Measurements from ENCODE around the gene UBAC1.
"Not testable (repeated sequence)": the region's sequence is repeated elsewhere in the genome, so short reads cannot be mapped to it uniquely, and the experiment has no call there.

Gene UBAC1

DNA sequence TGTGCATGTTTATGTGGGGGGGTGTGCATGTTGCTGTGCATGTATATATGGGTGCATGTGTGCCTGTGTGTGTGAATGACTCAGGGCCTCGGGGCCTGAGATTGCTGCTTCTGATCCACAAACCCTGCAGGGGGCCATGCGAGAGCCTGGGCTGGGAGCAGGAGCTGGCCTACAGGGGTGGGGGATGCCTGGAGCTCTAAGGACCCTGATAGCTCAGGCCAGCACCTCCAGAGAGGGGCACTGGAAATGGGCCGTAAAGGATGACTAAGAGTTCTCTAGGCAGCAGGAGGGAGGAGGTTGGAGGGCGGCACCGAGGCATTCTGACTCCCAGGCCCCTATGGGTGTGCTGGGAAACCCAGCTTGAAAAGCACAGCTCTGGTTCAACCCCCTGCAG, 6.9 kb upstream of the UBAC1 start:
- in situ Hi-C loops (cut with MboI; ENCODE audit: low sequenced_read_pairs, unreplicated experiment) = loop anchor here (10.0 kb wide), 1 partner anchor 147 kb away; the partner anchor contains the start of gene TMEM250
- TF ChIP-seq, protein P1, sequence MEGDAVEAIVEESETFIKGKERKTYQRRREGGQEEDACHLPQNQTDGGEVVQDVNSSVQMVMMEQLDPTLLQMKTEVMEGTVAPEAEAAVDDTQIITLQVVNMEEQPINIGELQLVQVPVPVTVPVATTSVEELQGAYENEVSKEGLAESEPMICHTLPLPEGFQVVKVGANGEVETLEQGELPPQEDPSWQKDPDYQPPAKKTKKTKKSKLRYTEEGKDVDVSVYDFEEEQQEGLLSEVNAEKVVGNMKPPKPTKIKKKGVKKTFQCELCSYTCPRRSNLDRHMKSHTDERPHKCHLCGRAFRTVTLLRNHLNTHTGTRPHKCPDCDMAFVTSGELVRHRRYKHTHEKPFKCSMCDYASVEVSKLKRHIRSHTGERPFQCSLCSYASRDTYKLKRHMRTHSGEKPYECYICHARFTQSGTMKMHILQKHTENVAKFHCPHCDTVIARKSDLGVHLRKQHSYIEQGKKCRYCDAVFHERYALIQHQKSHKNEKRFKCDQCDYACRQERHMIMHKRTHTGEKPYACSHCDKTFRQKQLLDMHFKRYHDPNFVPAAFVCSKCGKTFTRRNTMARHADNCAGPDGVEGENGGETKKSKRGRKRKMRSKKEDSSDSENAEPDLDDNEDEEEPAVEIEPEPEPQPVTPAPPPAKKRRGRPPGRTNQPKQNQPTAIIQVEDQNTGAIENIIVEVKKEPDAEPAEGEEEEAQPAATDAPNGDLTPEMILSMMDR (IDR thresholded peaks at IDR 0.05; ENCODE audit: borderline replicate concordance, control extremely low read depth, extremely low read depth, insufficient read depth, missing control alignments) = no peak
- DNase-seq (ENCODE audit: low spot score) = no peak

DNA sequence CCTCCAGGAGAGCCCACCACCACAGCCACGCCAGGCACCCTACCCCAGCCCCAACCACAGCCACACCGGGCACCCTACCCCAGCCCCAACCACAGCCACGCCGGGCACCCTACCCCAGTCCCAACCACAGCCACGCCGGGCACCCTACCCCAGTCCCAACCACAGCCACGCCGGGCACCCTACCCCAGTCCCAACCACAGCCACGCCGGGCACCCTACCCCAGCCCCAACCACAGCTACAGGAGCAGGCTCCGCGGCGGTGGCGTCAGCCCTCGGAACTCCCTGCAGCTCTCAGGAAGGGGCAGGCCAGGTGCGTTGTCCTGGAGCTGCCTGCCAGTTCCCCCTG, 5.7 kb upstream of the UBAC1 start:
- not testable (repeated sequence) for DNase-seq (ENCODE audit: low spot score)
- in situ Hi-C loops (cut with MboI; ENCODE audit: low sequenced_read_pairs, unreplicated experiment) = loop anchor here (10.0 kb wide), 1 partner anchor 148 kb away; the partner anchor contains the start of gene TMEM250

DNA sequence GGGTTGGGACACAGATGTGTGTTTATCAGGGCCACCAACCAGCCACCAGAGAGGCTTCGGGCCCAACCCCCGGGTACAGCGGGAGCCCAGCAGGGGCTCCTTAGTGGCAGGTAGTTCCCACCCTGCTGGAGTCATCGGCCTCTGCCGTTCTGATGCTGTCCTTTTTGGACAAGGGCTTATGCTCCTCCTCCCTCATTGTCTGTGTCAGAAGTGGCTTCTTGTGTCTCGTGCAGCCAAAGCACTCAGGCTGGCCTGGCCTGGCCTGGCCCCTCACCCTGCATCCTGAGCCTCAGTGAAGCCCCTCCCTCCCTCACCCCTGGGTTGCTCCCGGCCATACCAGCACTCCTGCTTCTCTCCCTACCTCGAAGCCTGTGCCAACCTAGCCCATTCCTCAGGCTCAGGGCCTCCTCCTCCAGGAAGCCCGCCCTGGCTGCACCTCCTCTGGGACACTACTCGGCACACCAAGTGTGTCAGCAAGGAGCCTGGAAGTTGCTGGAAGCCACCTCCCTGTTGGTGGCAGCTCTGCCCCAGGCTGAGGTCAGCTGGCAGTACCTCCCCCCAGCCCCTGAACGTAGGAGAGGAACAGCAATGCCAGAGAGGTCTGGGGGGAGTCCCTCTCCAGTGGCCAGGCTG, 4.1 kb upstream of the UBAC1 start:
- in situ Hi-C loops (cut with MboI; ENCODE audit: low sequenced_read_pairs, unreplicated experiment) = loop anchor here (10.0 kb wide), 1 partner anchor 150 kb away; the partner anchor contains the start of gene TMEM250
- TF ChIP-seq, protein P1 (IDR thresholded peaks at IDR 0.05; ENCODE audit: borderline replicate concordance, control extremely low read depth, extremely low read depth, insufficient read depth, missing control alignments) = no peak
- DNase-seq (ENCODE audit: low spot score) = no peak

DNA sequence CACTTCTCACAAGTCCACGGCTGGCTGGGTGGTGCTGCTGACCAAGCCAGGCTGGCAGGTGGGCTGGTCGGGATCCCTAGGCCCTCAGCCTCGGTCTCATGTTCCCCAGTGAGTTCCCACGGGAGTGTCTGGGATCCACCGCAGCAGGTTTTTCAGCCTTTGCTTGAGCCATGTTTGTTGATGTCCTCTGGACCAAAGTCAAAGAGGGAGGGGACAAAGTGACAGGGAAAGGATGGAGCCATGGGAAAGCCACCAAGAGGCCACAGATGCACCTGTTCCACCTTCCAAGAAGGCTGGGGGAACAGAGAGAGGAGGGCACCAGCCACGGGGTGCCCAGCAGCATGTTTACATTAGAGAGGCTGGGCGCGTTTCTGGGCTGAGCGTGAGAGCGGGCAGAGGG, 2.8 kb upstream of the UBAC1 start:
- in situ Hi-C loops (cut with MboI; ENCODE audit: low sequenced_read_pairs, unreplicated experiment) = loop anchor here (10.0 kb wide), 1 partner anchor 151 kb away; the partner anchor contains the start of gene TMEM250
- DNase-seq (ENCODE audit: low spot score) = no peak
- TF ChIP-seq, protein P1 (IDR thresholded peaks at IDR 0.05; ENCODE audit: borderline replicate concordance, control extremely low read depth, extremely low read depth, insufficient read depth, missing control alignments) = no peak

DNA sequence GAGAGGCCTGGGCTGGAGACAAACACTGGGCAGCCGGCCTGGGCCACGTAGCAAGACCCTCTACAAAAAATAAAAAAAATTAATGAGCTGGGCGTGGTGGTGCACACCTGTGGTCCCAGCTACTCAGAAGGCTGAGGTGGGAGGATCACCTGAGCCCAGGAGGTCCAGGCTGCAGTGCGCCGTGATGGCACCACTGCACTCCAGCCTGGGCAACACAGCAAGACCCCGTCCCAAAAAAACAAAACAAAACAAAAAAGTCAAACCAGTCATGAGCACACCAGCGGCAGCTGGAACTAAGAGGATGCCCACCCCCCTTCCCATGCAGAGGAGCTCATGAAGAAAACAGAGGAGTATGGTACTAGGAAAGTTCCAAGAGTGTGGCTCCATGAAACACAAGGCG, 2.2 kb upstream of the UBAC1 start:
- no peak for DNase-seq (ENCODE audit: low spot score)
- TF ChIP-seq, protein P1 (IDR thresholded peaks at IDR 0.05; ENCODE audit: borderline replicate concordance, control extremely low read depth, extremely low read depth, insufficient read depth, missing control alignments) = no peak
- in situ Hi-C loops (cut with MboI; ENCODE audit: low sequenced_read_pairs, unreplicated experiment) = loop anchor here (10.0 kb wide), 1 partner anchor 151 kb away; the partner anchor contains the start of gene TMEM250

DNA sequence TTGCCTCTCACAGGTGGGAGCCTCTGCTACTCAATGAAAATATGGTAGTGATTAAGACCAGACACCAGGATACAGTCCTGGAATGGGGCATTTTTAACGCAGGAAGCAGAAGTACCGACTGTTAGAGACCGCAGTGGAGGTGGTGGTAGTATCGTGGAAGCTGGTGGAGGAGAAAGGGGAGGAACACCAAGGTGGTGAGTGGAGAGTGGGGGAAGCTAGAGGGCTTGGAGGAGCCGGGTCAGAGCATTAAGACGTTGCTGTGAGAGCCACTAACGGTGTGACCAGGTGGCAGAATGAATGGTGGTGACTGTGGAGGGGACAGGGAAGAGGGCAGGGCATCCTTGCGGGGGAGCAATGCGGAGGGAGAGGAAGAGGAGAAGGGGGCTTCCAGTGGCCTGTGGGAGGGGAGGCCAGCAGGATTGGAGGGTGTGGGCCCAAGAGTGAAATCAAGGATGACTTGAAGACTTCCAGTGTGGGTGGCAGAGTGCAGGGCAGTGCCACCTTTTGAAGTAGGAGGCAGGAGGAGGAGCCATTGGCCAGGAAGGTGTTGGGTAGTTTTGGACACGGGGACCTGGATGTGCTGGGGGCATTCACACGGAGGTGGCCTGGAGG, 1.6 kb upstream of the UBAC1 start:
- in situ Hi-C loops (cut with MboI; ENCODE audit: low sequenced_read_pairs, unreplicated experiment) = loop anchor here (10.0 kb wide), 1 partner anchor 152 kb away; the partner anchor contains the start of gene TMEM250
- TF ChIP-seq, protein P1 (IDR thresholded peaks at IDR 0.05; ENCODE audit: borderline replicate concordance, control extremely low read depth, extremely low read depth, insufficient read depth, missing control alignments) = no peak
- no peak for DNase-seq (ENCODE audit: low spot score)
